BE2C (cell line): ENCODE measurements around the gene BET1.
"Not testable (repeated sequence)": the region's sequence is repeated elsewhere in the genome, so short reads cannot be mapped to it uniquely, and the experiment has no call there.

Experiments used
- DNase-seq: peaks from one replicate; pipeline ENCODE4 v3.0.0-alpha.2; 2020
- H3K27me3 ChIP-seq: fragments of 250-450 bp; sonication (Bioruptor Pico); 2 replicates; pipeline ENCODE4 v1.5.1; 2020; ENCODE audit warnings: mild to moderate bottlenecking
- H3K36me3 ChIP-seq: fragments of 250-450 bp; sonication (Bioruptor Pico); 2 replicates; pipeline ENCODE4 v1.5.1; 2020; ENCODE audit warnings: mild to moderate bottlenecking
- H3K4me1 ChIP-seq: fragments of 250-450 bp; sonication (Bioruptor Pico); 2 replicates; pipeline ENCODE4 v1.5.1; 2020
- H3K4me3 ChIP-seq: 2 replicates; pipeline ENCODE4 v1.5.1; 2011; ENCODE audit warnings: low read depth, low read length
- H3K9me3 ChIP-seq: fragments of 250-450 bp; sonication (Bioruptor Pico); 2 replicates; pipeline ENCODE4 v1.5.1; 2020
- CTCF ChIP-seq: IDR thresholded peaks from 2 replicates; pipeline ENCODE4 v1.5.1; 2012; ENCODE audit warnings: mild to moderate bottlenecking, low read depth, low read length

Gene BET1

DNA sequence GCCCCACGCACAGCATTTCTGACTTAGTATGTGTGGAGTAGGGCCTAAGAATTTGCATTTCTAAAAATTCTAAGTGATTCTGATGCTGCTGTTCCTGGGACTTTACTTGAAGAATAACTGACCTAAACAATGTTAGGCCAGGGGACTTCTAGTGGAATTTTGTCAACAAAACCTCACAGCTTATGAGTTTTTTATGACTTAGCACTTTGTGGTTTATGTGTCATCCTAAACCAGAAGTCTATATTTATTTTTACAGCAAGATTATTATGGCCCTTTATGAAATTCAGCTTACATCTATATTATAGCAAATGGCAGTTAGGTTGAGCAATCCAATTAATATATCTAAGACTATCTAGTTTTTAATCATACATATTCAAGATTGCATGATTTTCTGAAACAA lies 24.6 kb upstream of the BET1 start:
- Histone ChIP-seq H3K9me3 (no peaks in the 10 kb centered on the region), H3K36me3 (no peaks in the 10 kb centered on the region), H3K4me3 (no peak overlapping the region), H3K27me3 (peaks cover 4% of the 10 kb centered on the region; the same call in 1 of the 2 replicates), H3K4me1 (no peaks in the 10 kb centered on the region)
- TF ChIP-seq CTCF: no peak
- DNase-seq: no peak

DNA sequence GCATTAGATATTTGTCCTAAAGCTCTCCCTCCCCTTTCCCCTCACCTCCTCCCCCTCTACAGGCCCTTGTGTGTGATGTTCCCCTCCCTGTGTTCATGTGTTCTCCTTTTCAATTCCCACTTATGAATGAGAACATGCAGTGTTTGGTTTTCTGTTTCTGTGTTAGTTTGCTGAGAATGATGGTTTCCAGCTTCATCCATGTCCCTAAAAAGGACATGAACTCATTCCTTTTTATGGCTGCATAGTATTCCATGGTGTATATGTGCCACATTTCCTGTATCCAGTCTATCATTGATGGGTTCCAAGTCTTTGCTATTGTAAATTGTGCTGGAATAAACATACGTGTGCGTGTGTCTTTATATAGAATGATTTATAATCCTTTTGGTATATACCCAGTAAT lies 22.5 kb upstream of the BET1 start:
- H3K4me3 ChIP-seq, H3K9me3 ChIP-seq, DNase-seq, H3K4me1 ChIP-seq, H3K36me3 ChIP-seq, H3K27me3 ChIP-seq: not testable (repeated sequence)

DNA sequence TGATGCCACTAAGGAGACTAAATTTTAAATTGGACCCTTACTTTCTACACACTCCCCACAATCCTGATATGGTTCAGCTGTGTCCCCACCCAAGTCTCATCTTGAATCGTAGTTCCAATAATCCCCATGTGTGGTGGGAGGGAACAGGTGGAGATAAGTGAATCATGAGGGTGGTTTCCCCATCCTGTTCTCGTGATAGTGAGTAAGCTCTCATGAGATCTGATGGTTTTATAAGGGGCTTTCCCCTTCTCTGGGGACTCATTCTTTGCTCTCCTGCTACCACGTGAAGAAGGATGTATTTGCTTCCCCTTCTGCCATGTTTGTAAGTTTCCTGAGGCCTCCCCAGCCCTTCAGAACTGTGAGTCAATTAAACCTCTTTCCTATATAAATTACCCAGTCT lies 18.4 kb upstream of the BET1 start:
- Histone ChIP-seq H3K9me3 (no peaks in the 10 kb centered on the region), H3K36me3 (no peaks in the 10 kb centered on the region), H3K4me1 (no peaks in the 10 kb centered on the region), H3K4me3 (no peak overlapping the region), H3K27me3 (peaks cover 3% of the 10 kb centered on the region; the same call in 1 of the 2 replicates)
- DNase-seq: no peak
- no peak for TF ChIP-seq CTCF

DNA sequence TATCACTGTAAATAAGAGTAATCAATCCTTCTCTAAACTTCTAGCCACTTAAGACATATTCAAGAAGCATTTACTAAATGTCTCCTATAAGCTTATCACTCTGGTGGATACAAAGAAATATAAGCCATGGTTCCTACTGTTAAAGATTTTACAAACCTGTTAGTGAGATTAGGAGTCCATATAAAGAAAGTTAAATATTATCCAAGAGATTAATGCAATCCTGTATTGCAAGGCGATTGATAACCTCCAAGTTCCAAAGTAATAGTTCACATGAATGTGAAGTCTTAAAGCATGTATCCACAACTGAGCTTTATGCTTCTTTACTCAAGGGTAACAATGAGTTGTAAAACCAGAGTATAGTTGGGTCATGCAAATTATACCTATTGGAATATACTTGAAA lies 12.6 kb upstream of the BET1 start:
- no peaks in the 10 kb centered on the region for H3K36me3 ChIP-seq
- no peak for DNase-seq
- peaks cover 3% of the 10 kb centered on the region; the same call in 1 of the 2 replicates for H3K27me3 ChIP-seq
- H3K9me3 ChIP-seq: no peaks in the 10 kb centered on the region
- H3K4me3 ChIP-seq: no peak overlapping the region
- no peaks in the 10 kb centered on the region for H3K4me1 ChIP-seq
- no peak for TF ChIP-seq CTCF

GRCh38 chr7:94015538-94015937 lies 11.4 kb upstream of the BET1 start:
- Histone ChIP-seq H3K4me3 (no peak overlapping the region), H3K27me3 (peaks cover 3% of the 10 kb centered on the region; the same call in 1 of the 2 replicates), H3K9me3 (no peaks in the 10 kb centered on the region), H3K36me3 (no peaks in the 10 kb centered on the region), H3K4me1 (no peaks in the 10 kb centered on the region)
- DNase-seq: no peak
- no peak for TF ChIP-seq CTCF

- Histone ChIP-seq H3K4me3 (no peak overlapping the region), H3K36me3 (no peaks in the 10 kb centered on the region), H3K9me3 (no peaks in the 10 kb centered on the region), H3K27me3 (no peaks in the 10 kb centered on the region; the same call in 1 of the 2 replicates), H3K4me1 (no peaks in the 10 kb centered on the region)
- TF ChIP-seq CTCF: no peak
- DNase-seq: no peak
These were observed 8.6 kb upstream of the BET1 start for GRCh38 chr7:94012746-94013145.
